Endothelial cell of umbilical vein (primary cell): Measurements from ENCODE around the gene ETV3. TPM values are rescaled to one million over a fixed set of nuclear protein-coding genes. Genes with fewer than 3 reads are reported as not detected.

Source experiments
- BruUV-seq: library from RNA; stranded (reverse); fragments of 400-500 nt; replicated peaks from 2 replicates; lab custom pipeline; 2021; lab: Mats Ljungman, UMichigan
- CTCF ChIA-PET: fragments of 300-600, 350-600 bp; sonication (Branson Sonifier 250); formaldehyde crosslinking; loops from one replicate; lab custom pipeline; 2021; ENCODE audit warnings: antibody characterized with exemption, inconsistent platforms; lab: Charles Lee
- POLR2A ChIA-PET: fragments of 300-600, 350-600 bp; sonication (Branson Sonifier 250); formaldehyde crosslinking; loops from one replicate; lab custom pipeline; 2021; ENCODE audit warnings: antibody characterized with exemption, inconsistent platforms; lab: Charles Lee
- DNase-seq: peaks from one replicate; pipeline ENCODE4 v3.0.0-alpha.2; 2011; ENCODE audit warnings: low read depth, low spot score
- FAIRE-seq: peaks from 2 replicates; lab custom pipeline; 2011; peaks lifted over from hg19 to GRCh38; lab: Jason Lieb, UNC
- H2AFZ ChIP-seq: 2 replicates; pipeline ENCODE4 v1.6.0; 2012; ENCODE audit warnings: low read depth, low read length, control low read depth, inconsistent platforms
- H3K27ac ChIP-seq: 2 replicates; pipeline ENCODE4 v1.5.1; 2011; ENCODE audit warnings: low read depth, mild to moderate bottlenecking, control low read depth, low read length, moderate library complexity; ENCODE audit not compliant: insufficient read depth
- H3K27me3 ChIP-seq, 2 experiments: 2 replicates each; pipeline versions ENCODE4 v1.6.0 to v1.6.1; 2011; ENCODE audit warnings: low read length in 2 of 2, mixed read lengths in 1 of 2; ENCODE audit not compliant: control insufficient read depth in 2 of 2, insufficient read depth in 2 of 2
- H3K36me3 ChIP-seq, 2 experiments: 2 replicates in 1 of 2; 3 replicates in 1 of 2; pipeline ENCODE4 v1.5.1; 2011; ENCODE audit warnings: low read length in 2 of 2, mild to moderate bottlenecking in 1 of 2, moderate library complexity in 1 of 2; ENCODE audit not compliant: control insufficient read depth in 2 of 2, insufficient read depth in 2 of 2; ENCODE audit errors: extremely low read depth in 1 of 2
- H3K4me1 ChIP-seq: 3 replicates; pipeline ENCODE4 v1.5.1; 2011; ENCODE audit warnings: mild to moderate bottlenecking, low read length; ENCODE audit not compliant: control insufficient read depth, insufficient read depth; ENCODE audit errors: extremely low read depth
- H3K4me2 ChIP-seq: 2 replicates; pipeline ENCODE4 v1.6.1; 2011; ENCODE audit warnings: low read length, control low read depth, mixed read lengths; ENCODE audit not compliant: insufficient read depth
- H3K4me3 ChIP-seq, 3 experiments: fragments of 200-600 bp in 1 of 3; sonication (generic), shearing (Covaris generic) in 1 of 3; replicated peaks in 1 of 3; 2 replicates each; pipeline ENCODE4 v1.5.1; 2011 to 2016; ENCODE audit warnings: control low read depth in 3 of 3, low read length in 3 of 3, mild to moderate bottlenecking in 2 of 3, inconsistent platforms in 1 of 3, low read depth in 1 of 3, moderate library complexity in 1 of 3; ENCODE audit not compliant: insufficient read depth in 1 of 3
- H3K79me2 ChIP-seq: 2 replicates; pipeline ENCODE4 v1.6.0; 2012; ENCODE audit warnings: low read length, inconsistent platforms; ENCODE audit not compliant: control insufficient read depth, insufficient read depth
- H3K9ac ChIP-seq: replicated peaks from 2 replicates; pipeline ENCODE3; 2011; ENCODE audit warnings: low read length, control low read depth; ENCODE audit not compliant: insufficient read depth; ENCODE audit errors: extremely low read depth
- H3K9me1 ChIP-seq: replicated peaks from 3 replicates; pipeline ENCODE4 v1.6.0; 2011; ENCODE audit warnings: mild to moderate bottlenecking, low read length; ENCODE audit not compliant: control insufficient read depth, insufficient read depth; ENCODE audit errors: extremely low read depth
- H3K9me3 ChIP-seq: replicated peaks from 2 replicates; pipeline ENCODE4 v1.5.1; 2012; ENCODE audit warnings: low read length, inconsistent platforms; ENCODE audit not compliant: control insufficient read depth, insufficient read depth
- H4K20me1 ChIP-seq: replicated peaks from 2 replicates; pipeline ENCODE3; 2011; ENCODE audit warnings: mild to moderate bottlenecking, low read length; ENCODE audit not compliant: control insufficient read depth, insufficient read depth; ENCODE audit errors: extremely low read depth
- EZH2 ChIP-seq: IDR thresholded peaks from 2 replicates; pipeline ENCODE4 v1.6.1; 2012; ENCODE audit warnings: borderline replicate concordance, low read depth, mild to moderate bottlenecking, moderate library complexity, low read length, inconsistent platforms; ENCODE audit not compliant: severe bottlenecking
- FOS ChIP-seq: IDR thresholded peaks from 2 replicates; pipeline ENCODE4 v1.6.1; 2011; ENCODE audit warnings: mild to moderate bottlenecking, low read length, moderate library complexity, borderline replicate concordance; ENCODE audit not compliant: insufficient read depth
- GATA2 ChIP-seq: IDR thresholded peaks from 2 replicates; pipeline ENCODE4 v1.7.0; 2011; ENCODE audit warnings: low read depth, mild to moderate bottlenecking, moderate library complexity, mixed read lengths, low read length; ENCODE audit not compliant: insufficient read length, insufficient read depth
- JUN ChIP-seq: IDR thresholded peaks from 2 replicates; pipeline ENCODE4 v1.6.1; 2011; ENCODE audit warnings: borderline replicate concordance, low read depth; ENCODE audit not compliant: insufficient read length, insufficient read depth
- MYC ChIP-seq: IDR thresholded peaks from one replicate; pipeline ENCODE4 v1.6.1; 2011; ENCODE audit warnings: mild to moderate bottlenecking, low read depth, low read length
- POLR2A ChIP-seq: IDR thresholded peaks from 2 replicates; pipeline ENCODE4 v1.6.1; 2012; ENCODE audit warnings: low read depth, mild to moderate bottlenecking, control low read depth, low read length
- POLR2AphosphoS5 ChIP-seq: IDR thresholded peaks from 2 replicates; pipeline ENCODE4 v1.6.1; 2012; ENCODE audit warnings: low read depth, mild to moderate bottlenecking, control low read depth, low read length, moderate library complexity; ENCODE audit not compliant: insufficient read depth
- dilution Hi-C: fragments of 300-500 bp; cut with MboI; formaldehyde crosslinking; loops from one replicate; pipeline ENCODE4 v1.15.0; 2019; ENCODE audit warnings: low sequenced_read_pairs; ENCODE audit not compliant: extremely low pct_ligation_motif_present
- intact Hi-C: fragments of 100-400 bp; cut with micrococcal nuclease; formaldehyde crosslinking; loops from one replicate; pipeline ENCODE4 v1.10.0; 2022
- polyA plus RNA-seq, 4 experiments: library from polyadenylated mRNA; depleted of rRNA in 3 of 4; stranded (reverse) in 3 of 4; unstranded in 1 of 4; fragments of >200 nt; gene quantifications; 2 replicates each; pipeline versions ENCODE4 v1.2.1 to v1.2.3, GENCODE V29; 2011 to 2012; ENCODE audit warnings: missing spikeins in 1 of 4
- total RNA-seq: library from RNA; stranded (reverse); gene quantifications from 2 replicates; pipeline ENCODE4 v1.2.3, GENCODE V29; 2021
- TF ChIP-seq, protein P1 (sequence below): IDR thresholded peaks from 2 replicates; pipeline ENCODE4 v1.6.1; 2011; ENCODE audit not compliant: insufficient read depth, insufficient read length
- TF ChIP-seq, protein P2 (sequence below), 2 donors: IDR thresholded peaks; 1 replicate in 1 of 2; 2 replicates in 1 of 2; pipeline ENCODE4 v1.5.1; 2011; ENCODE audit warnings: low read length in 2 of 2, mild to moderate bottlenecking in 2 of 2, moderate library complexity in 2 of 2, control low read depth in 1 of 2, inconsistent platforms in 1 of 2, low read depth in 1 of 2; ENCODE audit not compliant: insufficient read depth in 1 of 2; ENCODE audit errors: extremely low read depth in 1 of 2

The ETV3 gene
- total and polyA plus RNA-seq, 2 donors (not counting 3 experiments of a cell fraction or from before 2014, with no cell fraction given): 6.8 to 22.3 TPM

DNA sequence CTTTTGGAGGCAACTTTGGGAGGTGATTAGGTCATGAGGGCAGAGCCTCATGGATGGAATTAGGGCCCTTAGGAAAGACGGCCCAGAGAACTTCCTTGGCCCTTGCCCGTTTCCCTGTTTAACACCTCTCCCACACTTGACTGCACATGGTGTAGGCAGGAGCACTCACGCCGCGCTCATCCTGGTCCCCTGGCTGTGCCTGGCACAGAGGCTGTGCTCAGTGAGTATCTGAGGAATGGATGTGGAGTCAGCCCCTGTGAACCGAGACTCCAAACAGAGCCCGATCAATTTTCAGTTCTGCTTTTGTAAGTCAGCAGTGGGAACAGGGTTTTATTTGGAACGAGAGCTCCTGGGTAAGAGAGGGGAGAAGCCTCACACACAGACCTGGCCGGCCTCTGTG, 29.8 kb upstream of the ETV3 start:
- Histone ChIP-seq H3K9ac (no peak overlapping the region), H2AFZ (no peak overlapping the region), H3K4me3 (no peak overlapping the region), H3K9me3 (no peaks in the 10 kb centered on the region), H3K79me2 (no peaks in the 10 kb centered on the region), H3K4me2 (no peak overlapping the region), H3K27ac (no peak overlapping the region), H4K20me1 (no peaks in the 10 kb centered on the region), H3K4me1 (no peaks in the 10 kb centered on the region), H3K27me3 (peaks cover 11 to 14% of the 10 kb centered on the region in 2 experiments), H3K36me3 (no peaks in the 10 kb centered on the region), H3K9me1 (no peaks in the 10 kb centered on the region)
- ChIA-PET POLR2A (no interaction called here), CTCF (no interaction called here)
- no peak for FAIRE-seq
- TF ChIP-seq, protein P1, sequence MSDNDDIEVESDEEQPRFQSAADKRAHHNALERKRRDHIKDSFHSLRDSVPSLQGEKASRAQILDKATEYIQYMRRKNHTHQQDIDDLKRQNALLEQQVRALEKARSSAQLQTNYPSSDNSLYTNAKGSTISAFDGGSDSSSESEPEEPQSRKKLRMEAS: no peak
- TF ChIP-seq MYC: no peak
- TF ChIP-seq FOS: no peak
- TF ChIP-seq JUN: no peak
- no peak for TF ChIP-seq POLR2A
- no peak for TF ChIP-seq EZH2
- TF ChIP-seq POLR2AphosphoS5: no peak
- TF ChIP-seq GATA2: no peak
- TF ChIP-seq, protein P2, sequence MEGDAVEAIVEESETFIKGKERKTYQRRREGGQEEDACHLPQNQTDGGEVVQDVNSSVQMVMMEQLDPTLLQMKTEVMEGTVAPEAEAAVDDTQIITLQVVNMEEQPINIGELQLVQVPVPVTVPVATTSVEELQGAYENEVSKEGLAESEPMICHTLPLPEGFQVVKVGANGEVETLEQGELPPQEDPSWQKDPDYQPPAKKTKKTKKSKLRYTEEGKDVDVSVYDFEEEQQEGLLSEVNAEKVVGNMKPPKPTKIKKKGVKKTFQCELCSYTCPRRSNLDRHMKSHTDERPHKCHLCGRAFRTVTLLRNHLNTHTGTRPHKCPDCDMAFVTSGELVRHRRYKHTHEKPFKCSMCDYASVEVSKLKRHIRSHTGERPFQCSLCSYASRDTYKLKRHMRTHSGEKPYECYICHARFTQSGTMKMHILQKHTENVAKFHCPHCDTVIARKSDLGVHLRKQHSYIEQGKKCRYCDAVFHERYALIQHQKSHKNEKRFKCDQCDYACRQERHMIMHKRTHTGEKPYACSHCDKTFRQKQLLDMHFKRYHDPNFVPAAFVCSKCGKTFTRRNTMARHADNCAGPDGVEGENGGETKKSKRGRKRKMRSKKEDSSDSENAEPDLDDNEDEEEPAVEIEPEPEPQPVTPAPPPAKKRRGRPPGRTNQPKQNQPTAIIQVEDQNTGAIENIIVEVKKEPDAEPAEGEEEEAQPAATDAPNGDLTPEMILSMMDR (IDR thresholded peaks at IDR 0.05; ENCODE audit: extremely low read depth in 1 of 2, insufficient read depth in 1 of 2, low read depth in 1 of 2, low read length in 2 of 2): no peak
- intact Hi-C loops (no loop called here), dilution Hi-C loops (no loop called here)
- no TSS peak for BruUV-seq
- DNase-seq: no peak
